ENCODE results near the gene AJAP1. TPM values are rescaled to one million over a fixed set of nuclear protein-coding genes. Genes with fewer than 3 reads are reported as not detected.
A peak's percentile ranks its signal among the peaks of the same experiment; 100 is the strongest.
"Not testable (repeated sequence)": the region's sequence is repeated elsewhere in the genome, so short reads cannot be mapped to it uniquely, and the experiment has no call there.

AJAP1 gene
- total and polyA plus RNA-seq, 4 donors, result 0.16 to 2.3 TPM; not detected in 2

- Histone ChIP-seq H3K4me1 (ENCODE audit: control insufficient read depth in 1 of 2, insufficient read depth in 2 of 2, low read length in 2 of 2) (no peaks in the 10 kb centered on the region), H3K27me3 (ENCODE audit: control insufficient read depth in 1 of 2, insufficient read depth in 2 of 2, low read length in 1 of 2) (no peaks in the 10 kb centered on the region), H3K36me3 (ENCODE audit: control insufficient read depth in 1 of 2, insufficient read depth in 2 of 2, low read length in 1 of 2) (no peaks in the 10 kb centered on the region), H3K4me3 (ENCODE audit: low read length in 2 of 2) (no peak overlapping the region), H3K27ac (ENCODE audit: low read depth in 1 of 2, low read length in 2 of 2) (no peak overlapping the region), H3K9me3 (ENCODE audit: control insufficient read depth, low read length) (no peaks in the 10 kb centered on the region)
- ATAC-seq (ENCODE audit: low FRiP score), result no peak
- DNase-seq, result peak; percentile 33 to 51
- intact Hi-C loops (cut with DNase I), result no loop called here
- WGBS, 2 donors, result 71 to 80% methylated on average over 9 of the region's 9 CpGs
Observed at GRCh38 chr1:4615501-4615900, 38.9 kb upstream of the AJAP1 start.

DNA sequence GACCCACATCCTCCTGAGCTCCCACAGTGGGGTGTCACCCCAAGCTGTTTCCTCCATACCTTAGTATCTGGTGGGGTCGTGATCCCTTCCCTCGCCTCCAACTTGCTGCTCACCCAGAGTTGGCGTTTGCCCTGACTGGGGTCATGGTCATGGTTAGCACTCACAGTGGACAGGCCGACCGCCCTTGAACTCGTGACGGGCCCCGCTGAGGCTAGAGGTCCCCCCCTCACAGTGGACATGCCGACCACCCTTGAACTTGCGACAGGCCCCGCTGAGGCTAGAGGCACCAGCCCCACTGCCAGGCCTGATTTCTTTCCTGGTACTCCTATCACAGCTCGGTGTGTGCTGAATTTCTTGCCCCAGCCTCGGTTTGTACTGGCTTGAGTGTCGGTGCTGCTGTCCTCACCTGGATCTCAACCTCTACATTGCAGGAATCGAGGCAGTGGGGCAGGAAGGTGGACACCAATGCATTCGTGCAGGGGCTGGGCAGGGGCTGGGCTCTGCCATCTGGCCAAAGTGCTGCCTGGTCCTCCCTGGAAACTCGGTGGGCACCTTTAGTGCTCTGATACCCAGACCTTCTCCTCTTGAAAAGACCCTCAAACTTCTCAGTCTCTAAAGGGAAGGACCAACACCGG is 37.5 kb upstream of the AJAP1 start:
- H3K4me1 ChIP-seq (ENCODE audit: control insufficient read depth in 1 of 2, insufficient read depth in 2 of 2, low read length in 2 of 2), result no peaks in the 10 kb centered on the region
- no peaks in the 10 kb centered on the region for H3K9me3 ChIP-seq (ENCODE audit: control insufficient read depth, low read length)
- ATAC-seq (ENCODE audit: low FRiP score) (peak; percentile 46), DNase-seq (peak in 1 of 2 donors; percentile 63)
- intact Hi-C loops (cut with DNase I), result no loop called here
- H3K36me3 ChIP-seq (ENCODE audit: control insufficient read depth in 1 of 2, insufficient read depth in 2 of 2, low read length in 1 of 2), result no peaks in the 10 kb centered on the region
- WGBS, 2 donors, result 86 to 87% methylated on average over 18 of the region's 18 CpGs
- H3K4me3 ChIP-seq (ENCODE audit: low read length in 2 of 2), result no peak overlapping the region
- no peaks in the 10 kb centered on the region for H3K27me3 ChIP-seq (ENCODE audit: control insufficient read depth in 1 of 2, insufficient read depth in 2 of 2, low read length in 1 of 2)
- H3K27ac ChIP-seq (ENCODE audit: low read depth in 1 of 2, low read length in 2 of 2), result no peak overlapping the region

DNA sequence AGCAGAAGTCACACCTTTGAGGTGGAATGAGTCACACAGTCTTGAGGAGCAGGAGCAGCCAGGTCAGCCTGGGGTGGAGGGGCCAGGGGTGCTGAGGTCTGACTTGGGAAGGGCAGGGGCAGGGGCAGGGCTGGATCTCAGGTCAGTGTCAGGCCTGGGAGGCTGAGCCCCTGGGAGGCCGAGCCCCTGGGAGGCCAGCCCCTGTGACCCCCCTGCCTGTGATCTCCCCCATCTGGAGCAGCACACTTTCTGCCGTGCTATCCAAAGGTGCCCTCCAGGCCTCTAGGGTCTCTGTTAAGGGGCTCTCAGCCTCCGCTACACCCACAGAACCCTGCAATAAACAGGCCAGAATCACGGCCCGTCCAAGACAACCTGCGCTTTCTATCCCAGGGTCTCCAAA is 36.9 kb upstream of the AJAP1 start:
- ATAC-seq (ENCODE audit: low FRiP score) (no peak), DNase-seq (peak in 1 of 2 donors; percentile 52)
- Histone ChIP-seq H3K27me3 (ENCODE audit: control insufficient read depth in 1 of 2, insufficient read depth in 2 of 2, low read length in 1 of 2) (no peaks in the 10 kb centered on the region), H3K27ac (ENCODE audit: low read depth in 1 of 2, low read length in 2 of 2) (no peak overlapping the region), H3K4me1 (ENCODE audit: control insufficient read depth in 1 of 2, insufficient read depth in 2 of 2, low read length in 2 of 2) (no peaks in the 10 kb centered on the region), H3K4me3 (ENCODE audit: low read length in 2 of 2) (no peak overlapping the region), H3K36me3 (ENCODE audit: control insufficient read depth in 1 of 2, insufficient read depth in 2 of 2, low read length in 1 of 2) (no peaks in the 10 kb centered on the region), H3K9me3 (ENCODE audit: control insufficient read depth, low read length) (no peaks in the 10 kb centered on the region)
- intact Hi-C loops (cut with DNase I), result no loop called here
- 85 to 90% methylated on average over 6 of the region's 6 CpGs for WGBS, 2 donors

- H3K4me1 ChIP-seq (ENCODE audit: control insufficient read depth in 1 of 2, insufficient read depth in 2 of 2, low read length in 2 of 2); intact Hi-C loops (cut with DNase I); H3K27ac ChIP-seq (ENCODE audit: low read depth in 1 of 2, low read length in 2 of 2); H3K36me3 ChIP-seq (ENCODE audit: control insufficient read depth in 1 of 2, insufficient read depth in 2 of 2, low read length in 1 of 2); H3K27me3 ChIP-seq (ENCODE audit: control insufficient read depth in 1 of 2, insufficient read depth in 2 of 2, low read length in 1 of 2); ATAC-seq (ENCODE audit: low FRiP score); DNase-seq; H3K4me3 ChIP-seq (ENCODE audit: low read length in 2 of 2); H3K9me3 ChIP-seq (ENCODE audit: control insufficient read depth, low read length): not testable (repeated sequence)
- WGBS, 2 donors, result 84 to 100% methylated on average over 3 of the region's 3 CpGs
Observed at GRCh38 chr1:4618827-4619226, 35.6 kb upstream of the AJAP1 start.

- intact Hi-C loops (cut with DNase I), result no loop called here
- no peaks in the 10 kb centered on the region for H3K9me3 ChIP-seq (ENCODE audit: control insufficient read depth, low read length)
- no peaks in the 10 kb centered on the region for H3K4me1 ChIP-seq (ENCODE audit: control insufficient read depth in 1 of 2, insufficient read depth in 2 of 2, low read length in 2 of 2)
- H3K27ac ChIP-seq (ENCODE audit: low read depth in 1 of 2, low read length in 2 of 2), result no peak overlapping the region
- no peak overlapping the region for H3K4me3 ChIP-seq (ENCODE audit: low read length in 2 of 2)
- H3K27me3 ChIP-seq (ENCODE audit: control insufficient read depth in 1 of 2, insufficient read depth in 2 of 2, low read length in 1 of 2), result no peaks in the 10 kb centered on the region
- ATAC-seq (ENCODE audit: low FRiP score) (no peak), DNase-seq (no peak)
- 56 to 58% methylated on average over 5 of the region's 5 CpGs for WGBS, 2 donors
- no peaks in the 10 kb centered on the region for H3K36me3 ChIP-seq (ENCODE audit: control insufficient read depth in 1 of 2, insufficient read depth in 2 of 2, low read length in 1 of 2)
Observed at GRCh38 chr1:4621646-4622045, 32.8 kb upstream of the AJAP1 start.

GRCh38 chr1:4622821-4623220 is 31.6 kb upstream of the AJAP1 start:
- Histone ChIP-seq H3K9me3 (ENCODE audit: control insufficient read depth, low read length) (no peaks in the 10 kb centered on the region), H3K27me3 (ENCODE audit: control insufficient read depth in 1 of 2, insufficient read depth in 2 of 2, low read length in 1 of 2) (no peaks in the 10 kb centered on the region), H3K4me3 (ENCODE audit: low read length in 2 of 2) (no peak overlapping the region), H3K4me1 (ENCODE audit: control insufficient read depth in 1 of 2, insufficient read depth in 2 of 2, low read length in 2 of 2) (no peaks in the 10 kb centered on the region), H3K36me3 (ENCODE audit: control insufficient read depth in 1 of 2, insufficient read depth in 2 of 2, low read length in 1 of 2) (no peaks in the 10 kb centered on the region), H3K27ac (ENCODE audit: low read depth in 1 of 2, low read length in 2 of 2) (no peak overlapping the region)
- ATAC-seq (ENCODE audit: low FRiP score) (no peak), DNase-seq (no peak)
- WGBS, 2 donors, result 87% methylated on average over 10 of the region's 10 CpGs
- intact Hi-C loops (cut with DNase I), result no loop called here

DNA sequence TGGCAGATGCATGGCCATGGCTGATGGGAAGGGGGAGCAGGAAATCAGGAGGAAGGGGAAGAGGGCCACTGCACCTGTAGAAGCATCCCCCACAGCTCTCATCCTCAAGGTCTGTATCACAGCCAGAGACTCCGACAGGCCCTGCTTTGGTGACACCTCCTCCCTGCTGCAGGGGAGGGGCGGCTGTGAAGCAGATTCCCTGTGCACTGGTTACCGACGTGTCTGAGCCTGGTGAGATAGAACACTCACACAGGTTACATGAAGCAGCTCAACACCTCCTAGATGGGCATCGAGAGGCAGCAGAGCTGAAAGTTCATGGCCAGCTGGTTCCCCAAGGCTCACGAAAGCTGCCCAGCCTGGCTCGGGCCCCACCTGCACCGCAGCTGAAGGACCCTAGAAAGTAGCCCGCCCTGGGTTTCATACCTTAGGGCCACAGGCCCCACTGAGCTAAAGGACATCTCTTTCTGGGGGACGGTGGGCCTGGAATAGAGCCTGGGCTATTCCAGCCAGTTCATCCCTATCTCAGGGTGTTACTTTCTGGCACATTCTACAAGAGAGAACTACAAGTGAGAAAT is 30.2 kb upstream of the AJAP1 start:
- no peaks in the 10 kb centered on the region for H3K4me1 ChIP-seq (ENCODE audit: control insufficient read depth in 1 of 2, insufficient read depth in 2 of 2, low read length in 2 of 2)
- no peaks in the 10 kb centered on the region for H3K9me3 ChIP-seq (ENCODE audit: control insufficient read depth, low read length)
- H3K36me3 ChIP-seq (ENCODE audit: control insufficient read depth in 1 of 2, insufficient read depth in 2 of 2, low read length in 1 of 2), result no peaks in the 10 kb centered on the region
- DNase-seq (no peak), ATAC-seq (ENCODE audit: low FRiP score) (no peak)
- 77% methylated on average over 10 of the region's 10 CpGs for WGBS, 2 donors
- H3K4me3 ChIP-seq (ENCODE audit: low read length in 2 of 2), result no peak overlapping the region
- no peaks in the 10 kb centered on the region for H3K27me3 ChIP-seq (ENCODE audit: control insufficient read depth in 1 of 2, insufficient read depth in 2 of 2, low read length in 1 of 2)
- no peak overlapping the region for H3K27ac ChIP-seq (ENCODE audit: low read depth in 1 of 2, low read length in 2 of 2)
- intact Hi-C loops (cut with DNase I), result no loop called here

DNA sequence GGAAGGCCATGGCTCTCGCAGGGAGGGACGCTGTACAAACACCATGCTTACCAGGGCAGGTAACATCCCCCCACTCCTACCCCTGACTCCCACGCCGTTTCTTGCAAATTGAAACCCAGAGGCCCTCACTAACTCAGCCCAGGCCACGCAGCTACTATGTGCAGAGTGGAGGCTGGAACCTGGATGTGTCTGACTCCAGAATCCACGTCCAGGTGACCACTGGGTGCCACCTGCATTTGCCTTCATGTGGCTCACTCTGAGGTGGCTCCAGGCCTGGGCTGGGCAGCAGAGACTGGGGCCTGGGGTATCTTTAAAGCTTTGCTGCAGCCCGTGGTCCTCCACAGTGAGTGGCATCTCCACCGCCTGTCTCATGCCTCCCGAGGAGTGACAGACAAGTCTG is 29.6 kb upstream of the AJAP1 start:
- Histone ChIP-seq H3K4me3 (ENCODE audit: low read length in 2 of 2) (no peak overlapping the region), H3K27me3 (ENCODE audit: control insufficient read depth in 1 of 2, insufficient read depth in 2 of 2, low read length in 1 of 2) (no peaks in the 10 kb centered on the region), H3K36me3 (ENCODE audit: control insufficient read depth in 1 of 2, insufficient read depth in 2 of 2, low read length in 1 of 2) (no peaks in the 10 kb centered on the region), H3K4me1 (ENCODE audit: control insufficient read depth in 1 of 2, insufficient read depth in 2 of 2, low read length in 2 of 2) (no peaks in the 10 kb centered on the region), H3K27ac (ENCODE audit: low read depth in 1 of 2, low read length in 2 of 2) (no peak overlapping the region), H3K9me3 (ENCODE audit: control insufficient read depth, low read length) (no peaks in the 10 kb centered on the region)
- ATAC-seq (ENCODE audit: low FRiP score), result no peak
- 68 to 73% methylated on average over 9 of the region's 9 CpGs for WGBS, 2 donors
- no peak for DNase-seq
- intact Hi-C loops (cut with DNase I), result no loop called here

- Histone ChIP-seq H3K4me3 (ENCODE audit: low read length in 2 of 2) (no peak overlapping the region), H3K27me3 (ENCODE audit: control insufficient read depth in 1 of 2, insufficient read depth in 2 of 2, low read length in 1 of 2) (no peaks in the 10 kb centered on the region), H3K9me3 (ENCODE audit: control insufficient read depth, low read length) (no peaks in the 10 kb centered on the region), H3K36me3 (ENCODE audit: control insufficient read depth in 1 of 2, insufficient read depth in 2 of 2, low read length in 1 of 2) (no peaks in the 10 kb centered on the region), H3K4me1 (ENCODE audit: control insufficient read depth in 1 of 2, insufficient read depth in 2 of 2, low read length in 2 of 2) (no peaks in the 10 kb centered on the region), H3K27ac (ENCODE audit: low read depth in 1 of 2, low read length in 2 of 2) (no peak overlapping the region)
- ATAC-seq (ENCODE audit: low FRiP score) (no peak), DNase-seq (no peak)
- 87 to 95% methylated on average over 13 of the region's 13 CpGs for WGBS, 2 donors
- intact Hi-C loops (cut with DNase I), result no loop called here
Observed at GRCh38 chr1:4626061-4626460, 28.3 kb upstream of the AJAP1 start.

Measured in aorta (tissue), 5 donors.